Activated CD4-positive, alpha-beta T cell treated with anti-CD3 and anti-CD28 coated beads, Interleukin-2, amount 50 U/mL, for 48 hours (primary cell): ENCODE results near the gene CALCB.
"Not testable (repeated sequence)": the region's sequence is repeated elsewhere in the genome, so short reads cannot be mapped to it uniquely, and the experiment has no call there.

Experiments used
- DNase-seq, 2 experiments: peaks; one replicate each; pipeline ENCODE4 v3.0.0-alpha.2; 2020

Gene CALCB, protein sequence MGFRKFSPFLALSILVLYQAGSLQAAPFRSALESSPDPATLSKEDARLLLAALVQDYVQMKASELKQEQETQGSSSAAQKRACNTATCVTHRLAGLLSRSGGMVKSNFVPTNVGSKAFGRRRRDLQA

DNA sequence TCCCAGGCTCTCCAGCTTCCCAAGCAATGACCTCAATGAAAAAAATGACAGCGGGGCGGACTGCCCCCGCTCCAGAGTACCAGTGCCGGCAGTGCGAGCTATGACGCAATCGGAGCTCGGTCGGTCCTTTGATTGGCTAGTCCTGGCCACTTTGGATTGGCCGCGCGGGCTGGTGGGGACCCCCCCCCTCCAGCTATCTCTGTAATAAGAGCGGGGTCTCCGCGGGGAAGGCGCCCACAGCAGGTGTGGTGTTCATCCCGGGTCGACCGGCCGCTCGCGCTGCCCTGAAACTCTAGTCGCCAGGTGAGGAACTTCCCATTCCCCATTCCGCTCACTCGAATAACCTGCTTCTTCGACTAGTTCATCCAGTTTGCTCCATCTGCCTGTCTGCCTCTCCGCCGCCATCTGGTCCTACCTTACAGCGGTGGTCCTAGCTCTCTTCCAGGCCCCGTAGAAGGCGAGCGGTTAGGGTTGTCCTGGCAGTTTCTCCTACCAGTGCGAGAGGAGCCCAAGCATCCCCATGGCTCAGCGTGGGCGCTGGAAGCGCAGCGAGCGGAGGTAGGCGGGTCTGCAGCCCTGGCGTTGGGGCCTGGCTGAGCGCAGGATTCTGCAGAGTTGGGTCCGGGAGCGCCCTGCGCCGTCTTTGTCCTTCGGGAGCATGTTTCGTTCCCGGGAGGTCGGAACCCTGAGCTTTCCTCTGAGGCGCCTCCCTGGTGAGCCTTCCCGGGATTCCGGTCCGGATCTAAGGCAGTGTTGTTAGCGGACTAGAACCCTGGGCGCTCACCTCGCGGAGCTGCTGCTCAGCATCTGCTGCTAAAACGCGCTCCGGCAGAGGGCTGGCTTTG is at the start of gene CALCB:
TSS of gene CALCB (plus strand) at position 233 of the 845 bp plus-strand sequence. CDS start 1,126 bp downstream, outside the sequence.
- peak; percentile 49 to 57 for DNase-seq

DNA sequence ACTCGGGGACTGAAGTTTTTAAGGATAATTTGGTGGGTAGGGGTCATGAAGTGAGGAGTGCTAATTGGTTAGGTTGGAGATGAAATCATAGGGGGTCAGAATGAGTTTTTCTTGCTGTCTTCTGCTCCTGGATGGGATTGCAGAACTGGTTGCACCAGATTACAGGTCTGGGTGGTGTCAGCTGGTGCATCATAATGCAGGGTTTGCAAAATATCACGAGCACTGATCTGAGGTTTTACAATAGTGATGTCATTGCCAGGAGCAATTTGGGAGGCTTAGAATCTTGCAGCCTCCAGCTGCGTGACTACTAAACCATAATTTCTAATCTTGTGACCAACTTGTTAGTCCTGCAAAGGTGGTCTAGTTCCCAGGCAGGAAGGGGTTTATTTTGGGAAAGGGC is 46.4 kb upstream of the CALCB start:
- DNase-seq, result no peak

DNA sequence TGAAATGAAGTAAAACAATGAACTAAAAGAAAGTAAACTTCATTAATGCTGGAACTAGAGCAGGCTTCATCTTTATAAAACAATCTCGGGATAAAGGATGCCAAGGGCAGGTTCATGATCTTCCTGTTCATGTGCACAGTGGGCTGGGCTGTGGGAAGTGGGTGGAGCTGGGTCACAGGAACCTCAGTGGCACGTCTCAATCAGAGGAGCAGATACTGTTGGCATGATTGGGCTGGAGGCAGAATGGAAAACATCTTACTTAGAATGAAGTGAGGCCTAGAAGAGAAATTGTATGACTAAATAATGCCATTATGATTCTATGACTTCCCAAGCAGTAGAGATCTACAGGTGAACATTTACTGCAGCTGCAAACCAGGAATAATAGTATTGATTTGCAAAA is 45.4 kb upstream of the CALCB start:
- no peak for DNase-seq

DNA sequence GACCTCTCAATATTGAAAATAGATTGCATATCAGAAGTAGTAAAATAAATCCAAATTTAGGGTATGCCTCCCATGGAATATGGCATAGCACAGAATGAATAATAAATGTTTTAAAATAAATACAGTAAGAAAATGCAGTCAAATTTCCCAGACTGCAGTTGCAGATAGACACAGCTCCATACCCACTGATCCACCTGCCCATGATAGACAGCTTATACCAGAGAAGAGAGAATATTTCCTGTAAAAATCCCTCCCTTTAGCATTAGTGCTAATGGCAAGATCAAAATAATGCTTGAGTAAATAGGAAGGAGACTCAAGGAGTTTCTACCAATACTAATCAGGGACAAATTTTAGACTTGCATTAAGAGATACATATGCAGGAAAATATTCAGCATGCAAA is 45.0 kb upstream of the CALCB start:
- DNase-seq, result no peak

DNA sequence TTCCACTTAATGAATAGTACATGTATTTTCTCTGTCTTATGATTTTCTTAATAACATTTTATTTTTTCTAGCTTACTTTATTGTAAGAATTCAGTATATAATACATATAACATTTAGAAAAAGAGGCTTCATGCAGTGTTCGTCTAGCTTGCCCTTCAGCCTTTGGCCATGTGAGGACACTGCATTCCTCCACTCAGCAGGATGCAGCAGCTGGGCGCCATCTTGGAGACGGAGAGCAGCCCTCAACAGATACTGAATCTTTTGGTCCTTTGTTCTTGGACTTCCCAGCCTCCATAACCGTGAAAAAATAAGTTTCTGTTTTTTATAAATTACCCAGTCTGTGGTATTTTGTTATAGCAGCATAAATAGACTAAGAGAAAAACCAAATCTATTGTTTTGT is 41.4 kb upstream of the CALCB start:
- DNase-seq, result not testable (repeated sequence)

DNA sequence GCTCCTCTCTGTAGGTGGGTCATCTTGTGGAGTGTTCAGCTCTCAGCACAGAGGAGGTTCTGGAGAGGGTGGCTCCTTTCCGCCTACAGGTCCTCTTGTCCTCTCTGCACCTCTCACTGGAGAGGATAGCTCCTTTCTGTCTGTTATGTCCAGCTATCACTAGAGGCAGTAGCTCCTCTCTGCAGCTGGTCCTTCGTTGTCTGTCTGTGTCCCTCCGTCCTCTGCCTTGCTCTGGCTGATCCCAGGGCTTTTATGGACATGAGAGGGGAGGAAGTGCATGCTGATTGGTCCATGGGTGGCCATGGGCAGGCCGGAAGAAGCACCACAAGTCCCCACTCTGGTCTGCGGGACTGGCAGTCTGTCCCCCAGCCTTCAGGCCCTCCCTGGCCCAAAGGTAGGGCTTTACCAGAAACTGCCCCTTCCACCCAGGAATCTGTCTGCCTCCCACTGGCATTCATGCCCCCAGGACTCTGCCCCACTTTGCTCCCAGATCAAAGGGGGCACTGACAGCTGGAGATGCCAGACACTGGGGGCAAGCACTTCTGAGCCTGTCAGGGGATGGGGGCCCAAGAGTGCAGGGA is 38.6 kb upstream of the CALCB start:
- no peak for DNase-seq

DNA sequence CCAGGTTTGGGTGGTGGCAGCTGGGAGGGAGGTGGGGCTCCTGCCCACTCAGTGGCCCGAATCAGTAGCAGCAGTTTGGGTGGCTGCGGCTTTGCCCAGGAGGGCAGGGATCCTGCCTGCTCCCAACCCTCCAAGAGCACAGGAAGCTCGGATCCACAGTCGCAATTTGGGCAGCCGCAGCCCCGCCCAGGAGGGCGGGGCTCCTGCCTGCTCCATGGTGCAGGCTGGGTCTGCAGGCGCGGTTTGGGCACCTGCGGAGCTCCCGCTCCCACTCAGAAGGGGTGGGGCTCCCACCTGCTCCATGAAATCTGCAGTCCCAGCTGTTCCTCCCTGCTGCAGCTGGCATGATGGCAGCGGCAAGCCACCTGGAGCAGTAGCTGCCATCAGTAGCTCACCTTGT is 38.1 kb upstream of the CALCB start:
- DNase-seq, result no peak

DNA sequence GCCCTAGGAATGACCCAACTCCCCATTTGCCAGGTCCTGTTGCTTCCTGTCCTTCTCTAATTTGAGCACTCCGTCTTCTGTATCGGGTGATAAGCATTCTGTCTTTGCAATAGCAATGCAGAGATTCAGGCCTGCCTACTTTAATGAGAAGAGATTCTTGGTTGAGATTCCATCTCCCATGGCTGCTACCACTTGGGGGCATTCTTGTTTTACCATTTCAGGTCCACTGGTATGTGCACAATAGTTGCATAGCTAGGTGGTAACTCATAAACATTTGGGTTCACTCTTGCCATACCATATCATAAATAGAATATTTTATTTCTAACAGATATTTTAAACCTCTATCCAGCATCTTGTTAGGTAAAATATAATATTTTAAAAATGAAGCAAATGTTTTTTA is 34.4 kb upstream of the CALCB start:
- DNase-seq, result peak in 1 of 2 experiments; percentile 9

DNA sequence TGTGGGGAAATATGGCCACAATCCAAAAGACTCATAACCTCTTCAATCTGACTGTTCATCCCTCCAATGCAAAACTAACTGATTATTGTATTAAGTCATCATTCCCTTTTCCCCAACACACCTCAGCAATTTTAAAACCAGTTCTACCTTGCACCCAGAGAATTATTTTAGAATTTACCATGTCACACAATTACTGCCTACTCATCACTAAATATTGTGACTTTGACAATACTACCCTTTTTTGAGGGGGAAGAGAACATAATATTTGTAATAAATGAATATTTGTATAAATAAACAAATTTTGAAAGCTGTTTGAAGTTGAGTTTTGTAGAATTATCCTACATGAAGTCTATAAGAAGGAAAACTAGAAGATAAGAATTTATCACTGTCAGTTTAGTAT is 28.2 kb upstream of the CALCB start:
- no peak for DNase-seq

DNA sequence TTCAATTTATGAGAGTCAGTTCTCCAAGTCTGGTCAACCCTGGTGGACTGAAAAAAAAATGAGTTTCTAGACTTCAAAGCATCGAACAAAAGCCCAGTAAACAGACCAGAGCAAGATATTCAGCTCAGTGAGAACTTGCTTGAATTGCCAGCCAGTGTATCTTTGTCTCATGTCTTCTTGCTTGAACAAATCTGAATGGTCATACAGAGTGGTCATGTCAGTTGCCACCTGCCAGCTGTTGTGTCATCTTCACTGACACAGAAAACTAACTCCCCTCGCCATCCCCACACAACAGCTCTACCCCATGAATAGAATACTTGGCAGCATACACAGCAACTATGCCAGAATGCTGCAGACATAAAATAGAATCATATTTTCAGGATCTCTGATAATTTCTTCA is 27.5 kb upstream of the CALCB start:
- no peak for DNase-seq

DNA sequence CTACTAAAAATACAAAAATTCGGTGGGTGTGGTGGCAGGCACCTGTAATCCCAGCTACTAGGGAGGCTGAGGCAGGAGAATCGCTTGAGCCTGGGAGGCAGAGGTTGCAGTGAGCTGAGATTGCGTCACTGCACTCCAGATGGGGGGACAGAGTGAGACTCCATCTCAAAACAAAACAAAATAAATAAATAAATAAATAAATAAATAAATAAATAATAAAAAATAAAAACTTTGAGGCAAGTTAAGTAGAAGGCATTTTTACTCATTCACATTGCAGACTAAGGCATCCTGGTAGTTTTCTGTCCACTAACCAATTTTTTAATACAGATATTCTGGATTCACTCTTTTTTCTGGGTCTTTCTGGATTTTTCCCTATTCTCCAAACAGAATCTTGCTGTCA is 26.7 kb upstream of the CALCB start:
- DNase-seq, result not testable (repeated sequence)

DNA sequence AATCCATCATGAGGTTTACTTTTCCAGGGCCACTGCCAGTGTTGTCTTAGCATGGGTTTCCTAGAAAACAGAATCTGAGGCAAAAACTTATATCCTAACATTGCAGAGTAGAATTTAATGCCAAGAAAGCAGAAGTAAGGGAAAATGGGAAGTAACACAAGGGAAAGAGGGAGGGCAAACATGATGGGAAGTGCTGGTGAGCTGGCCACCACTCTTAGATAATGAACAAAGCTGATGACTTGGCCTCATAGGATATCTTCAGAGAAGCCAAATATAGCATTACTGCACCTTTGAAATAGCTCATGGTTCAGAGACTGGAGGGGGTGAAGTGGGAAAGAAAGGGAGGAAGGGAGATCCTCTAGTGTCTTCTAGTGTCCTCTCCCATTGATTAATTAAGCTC is 24.8 kb upstream of the CALCB start:
- no peak for DNase-seq

DNA sequence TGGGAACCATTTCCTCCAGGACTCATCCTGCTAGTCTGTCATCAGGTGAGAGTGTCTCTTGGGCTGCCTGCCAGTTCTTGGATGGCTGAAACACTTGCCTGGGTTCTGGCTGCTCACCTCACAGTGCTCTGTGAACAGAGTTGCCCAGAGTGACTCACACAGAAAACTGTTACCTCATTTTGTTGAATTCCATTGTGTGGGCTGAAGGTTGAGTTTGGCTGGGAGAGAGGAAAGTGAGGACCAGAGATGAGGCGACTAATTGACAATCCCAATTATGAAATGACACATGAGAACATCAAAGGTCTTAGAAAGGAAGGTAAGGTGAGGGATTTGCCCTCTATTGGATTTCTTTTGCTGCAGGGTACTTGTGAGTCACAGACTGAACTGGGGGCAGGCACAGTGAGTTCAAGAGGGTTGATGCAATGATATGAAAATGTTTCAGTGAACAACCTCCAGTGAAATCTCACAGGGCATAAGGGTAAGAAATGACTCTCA is 20.2 kb upstream of the CALCB start:
- peak; percentile 32 to 42 for DNase-seq

DNA sequence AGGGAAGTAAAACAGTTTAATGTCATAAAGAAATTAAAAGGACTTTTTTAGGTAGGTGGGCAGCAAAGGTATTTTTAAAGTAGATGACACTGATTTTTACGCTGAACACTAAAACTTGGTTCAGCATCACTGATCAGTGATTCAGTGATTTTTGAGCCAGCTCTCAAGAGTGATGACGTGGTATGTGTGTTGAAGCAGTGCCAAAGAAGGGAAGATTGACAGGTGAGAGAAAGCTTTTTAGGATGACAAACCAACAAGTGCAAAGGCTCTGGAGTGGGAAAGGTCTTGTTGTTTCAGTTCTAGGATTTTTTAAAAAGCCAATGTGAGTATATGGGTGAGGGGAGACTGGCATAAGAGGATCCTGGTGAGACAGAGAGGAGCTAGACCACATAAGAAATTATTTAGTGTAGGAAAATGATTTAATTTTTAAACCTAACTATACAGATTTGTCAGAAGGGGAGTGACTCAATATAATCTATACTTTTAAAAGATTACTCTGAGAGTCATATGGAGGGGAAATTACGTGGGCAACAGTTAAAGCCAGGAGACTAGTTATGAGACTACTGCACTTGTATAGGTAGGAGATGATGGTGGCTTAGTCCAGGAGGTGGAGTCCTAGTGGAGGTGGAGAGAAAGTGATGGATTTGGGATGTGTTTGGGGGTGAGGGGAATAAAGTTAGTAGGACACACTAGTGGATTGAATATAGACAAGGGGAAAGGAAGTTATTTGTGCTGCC is 17.6 kb upstream of the CALCB start:
- no peak for DNase-seq

DNA sequence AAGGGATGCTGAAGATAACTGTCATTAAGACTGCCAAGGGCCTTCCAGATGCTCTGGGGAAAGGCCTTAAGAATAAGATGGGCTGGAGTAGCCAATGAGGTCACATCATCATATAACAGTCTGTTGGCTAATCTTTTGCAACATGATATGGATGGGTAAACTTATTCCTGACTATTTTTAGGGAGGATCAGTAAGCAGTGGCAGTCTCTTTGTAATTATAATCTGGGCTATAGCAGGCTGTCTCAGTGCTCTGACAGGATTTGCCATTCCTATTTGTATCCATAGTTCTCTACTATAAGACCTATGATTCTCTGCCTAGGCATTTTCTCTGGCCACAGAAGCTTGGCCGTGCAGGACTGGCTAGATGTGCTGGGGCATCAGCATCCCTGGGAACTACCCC is 16.1 kb upstream of the CALCB start:
- no peak for DNase-seq

DNA sequence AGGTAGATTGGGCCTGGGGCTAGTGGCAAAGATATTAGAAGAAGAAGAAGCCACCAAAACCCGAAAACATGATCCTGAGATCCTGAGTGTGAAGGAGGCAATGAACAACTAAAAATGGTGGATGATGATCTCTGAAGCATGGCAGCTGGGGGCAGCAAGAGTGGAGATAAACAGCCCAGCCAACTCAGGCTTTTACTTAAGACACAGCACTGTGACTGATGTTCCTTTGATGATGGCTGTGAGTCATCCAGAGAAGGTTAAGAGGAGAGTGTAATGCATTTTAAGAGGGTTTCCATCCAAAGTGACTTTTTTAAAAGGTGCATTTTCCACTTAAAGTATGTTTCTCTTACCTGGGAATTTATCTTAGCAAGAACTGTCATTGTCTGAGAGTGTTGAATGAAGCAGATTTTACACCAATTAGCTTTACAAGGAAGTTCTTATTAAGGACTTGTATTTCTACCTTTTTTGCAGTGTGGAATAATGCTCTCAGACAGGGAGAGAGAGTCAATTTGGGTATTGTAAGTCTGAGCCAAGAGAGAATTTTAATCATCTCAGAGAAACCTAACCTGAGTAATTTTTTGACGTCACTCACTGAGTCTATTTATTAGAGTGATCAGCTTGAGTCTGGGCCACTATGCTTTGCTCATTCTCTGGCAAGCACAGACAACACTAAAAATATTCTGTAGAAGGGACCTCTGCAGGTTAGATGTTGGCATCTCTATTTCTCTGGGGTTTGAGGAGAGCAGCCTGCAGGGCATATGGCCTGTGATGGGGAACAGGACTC is 14.1 kb upstream of the CALCB start:
- DNase-seq, result no peak

DNA sequence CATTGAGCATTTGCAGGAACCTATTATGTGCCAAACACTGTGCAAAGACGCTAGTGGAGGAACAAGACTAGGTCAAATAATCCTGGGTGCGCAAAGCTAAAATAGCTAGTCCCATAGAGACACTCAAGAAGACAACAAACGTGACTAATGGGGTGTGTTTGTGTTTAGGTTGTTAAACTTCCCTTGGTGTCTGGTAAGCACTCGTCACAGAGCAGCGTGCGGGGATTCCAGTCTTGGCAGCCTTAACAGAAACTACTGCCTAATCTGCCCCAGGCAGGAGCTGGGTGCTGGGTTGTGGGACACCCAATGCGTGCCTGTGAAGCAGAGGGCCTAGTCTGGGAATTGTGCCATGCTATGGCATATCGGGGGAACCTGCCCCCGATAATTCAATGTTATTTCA is 10.8 kb upstream of the CALCB start:
- DNase-seq, result no peak

DNA sequence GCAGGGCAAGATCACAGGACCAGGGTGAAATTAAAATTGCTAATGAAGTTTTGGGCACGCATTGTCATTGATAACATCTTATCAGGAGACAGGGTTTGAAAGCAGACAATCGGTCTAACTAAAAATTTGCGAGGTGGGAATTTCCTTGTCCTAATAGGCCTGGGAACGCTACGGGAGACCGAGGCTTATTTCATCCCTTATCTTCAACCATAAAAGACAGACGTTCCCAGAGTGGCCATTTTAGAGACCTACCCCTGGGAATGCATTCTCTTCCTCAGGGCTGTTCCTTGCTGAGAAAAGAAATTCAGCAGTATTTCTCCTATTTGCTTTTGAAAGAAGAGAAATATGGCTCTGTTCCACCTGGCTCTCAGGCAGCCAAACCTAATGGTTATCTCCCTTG is 3.6 kb upstream of the CALCB start:
- DNase-seq, result not testable (repeated sequence)

DNA sequence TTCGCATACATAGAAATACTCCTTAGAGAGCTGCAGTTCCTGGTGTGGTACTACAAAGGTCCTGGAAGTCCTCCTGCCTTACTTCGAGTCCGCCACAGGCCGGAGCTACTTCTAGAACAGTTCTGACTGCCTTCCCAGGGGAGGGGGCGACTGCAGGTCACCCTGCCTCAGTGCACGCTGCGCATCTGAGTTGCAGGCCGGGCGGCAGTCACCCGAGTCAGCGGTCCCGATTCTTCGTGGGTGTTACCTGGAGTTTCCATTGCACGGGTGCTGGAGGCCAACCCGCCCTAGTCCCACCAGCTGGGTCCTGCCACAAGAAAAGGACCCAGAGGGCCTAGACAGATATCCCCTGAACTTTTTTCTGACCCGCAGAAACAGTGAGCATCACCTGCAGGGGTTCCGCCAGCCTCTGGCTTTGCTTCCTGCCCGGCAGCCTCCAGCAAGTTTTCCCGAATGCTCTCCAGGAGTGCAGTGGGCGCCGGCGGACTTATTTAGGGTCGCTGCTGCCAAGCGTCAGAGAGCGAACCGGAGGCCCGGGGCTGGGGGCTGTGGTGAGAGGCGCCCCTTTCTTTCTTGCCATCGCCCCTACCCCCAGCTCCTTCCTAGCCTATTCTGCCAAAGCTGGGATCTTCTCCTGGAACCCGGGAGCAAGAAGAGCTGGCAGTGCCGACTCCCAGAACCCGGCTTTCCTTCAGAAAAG is 1.7 kb upstream of the CALCB start:
- DNase-seq, result no peak

DNA sequence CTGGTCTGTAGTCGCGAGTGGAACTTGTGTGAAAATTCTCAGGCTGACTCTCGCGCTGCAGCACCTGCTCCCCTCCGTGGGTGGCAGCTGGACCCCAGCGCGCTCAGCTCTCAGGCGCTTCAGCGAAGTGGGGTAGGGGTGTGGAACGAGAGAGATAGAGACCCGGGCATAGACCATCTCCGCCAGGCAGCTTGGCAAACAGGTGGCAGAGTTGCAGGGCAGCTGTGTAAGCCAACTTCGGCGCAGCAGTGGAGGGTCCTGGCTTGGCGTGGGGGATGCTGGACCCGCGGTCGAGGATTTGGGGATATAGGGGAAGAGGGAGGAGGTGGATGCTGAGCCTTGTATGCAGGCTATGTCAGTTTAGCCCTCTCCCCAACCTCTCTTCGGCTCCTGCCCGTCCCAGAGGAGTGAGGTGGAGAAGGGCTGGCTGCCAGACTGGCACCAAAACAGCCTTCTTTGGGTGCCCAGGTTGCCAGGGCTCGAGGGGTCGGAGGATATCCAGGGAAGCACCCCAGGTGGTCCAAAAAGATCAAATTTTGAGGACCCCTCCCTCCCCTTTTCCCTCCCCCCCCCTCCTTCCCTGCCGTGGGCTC is 746 bp upstream of the CALCB start:
- no peak for DNase-seq
